ENCODE data around the gene COL9A3. TPM values are rescaled to one million over a fixed set of nuclear protein-coding genes. Genes with fewer than 3 reads are reported as not detected.
A peak's percentile ranks its signal among the peaks of the same experiment; 100 is the strongest.

The COL9A3 gene
- total RNA-seq, 1 experiment from 2014 or later = 7.8 TPM

GRCh38 chr20:62875419-62876361, 58.8 kb downstream of the COL9A3 start:
- peak; percentile 79 for DNase-seq (ENCODE audit: extremely low read depth, low read depth)

GRCh38 chr20:62876501-62876901, 59.7 kb downstream of the COL9A3 start:
- no peak for DNase-seq (ENCODE audit: extremely low read depth, low read depth)

GRCh38 chr20:62876902-62877816, 60.3 kb downstream of the COL9A3 start:
- no peak for DNase-seq (ENCODE audit: extremely low read depth, low read depth)

- no peak for DNase-seq (ENCODE audit: extremely low read depth, low read depth)
Observed at GRCh38 chr20:62878244-62879038, 61.6 kb downstream of the COL9A3 start.

- no peak for DNase-seq (ENCODE audit: extremely low read depth, low read depth)
Observed at GRCh38 chr20:62879275-62880146, 62.7 kb downstream of the COL9A3 start.

- DNase-seq (ENCODE audit: extremely low read depth, low read depth) = no peak
Observed at GRCh38 chr20:62880147-62880934, 63.5 kb downstream of the COL9A3 start.

GRCh38 chr20:62880935-62881661, 64.2 kb downstream of the COL9A3 start:
- DNase-seq (ENCODE audit: extremely low read depth, low read depth) = no peak

GRCh38 chr20:62881662-62882395, 65.0 kb downstream of the COL9A3 start:
- no peak for DNase-seq (ENCODE audit: extremely low read depth, low read depth)

- DNase-seq (ENCODE audit: extremely low read depth, low read depth) = no peak
Observed at GRCh38 chr20:62882426-62882825, 65.6 kb downstream of the COL9A3 start.

- no peak for DNase-seq (ENCODE audit: extremely low read depth, low read depth)
Observed at GRCh38 chr20:62884556-62884955, 67.7 kb downstream of the COL9A3 start.

- no peak for DNase-seq (ENCODE audit: extremely low read depth, low read depth)
Observed at GRCh38 chr20:62885046-62885895, 68.4 kb downstream of the COL9A3 start.

GRCh38 chr20:62885896-62886708, 69.3 kb downstream of the COL9A3 start:
- no peak for DNase-seq (ENCODE audit: extremely low read depth, low read depth)

GRCh38 chr20:62886709-62887058, 69.8 kb downstream of the COL9A3 start:
- DNase-seq (ENCODE audit: extremely low read depth, low read depth) = no peak

GRCh38 chr20:62887152-62887859, 70.5 kb downstream of the COL9A3 start:
- no peak for DNase-seq (ENCODE audit: extremely low read depth, low read depth)

- no peak for DNase-seq (ENCODE audit: extremely low read depth, low read depth)
Observed at GRCh38 chr20:62887860-62888239, 71.0 kb downstream of the COL9A3 start.

Data from NCI-H460 (cell line).